ENCODE results near the gene ABHD2.

Gene ABHD2

GRCh38 chr15:89170364-89170763 lies 82.1 kb downstream of the ABHD2 start:
- no peak for DNase-seq

- peak in 1 of 5 experiments; percentile 33 for DNase-seq
Measured at GRCh38 chr15:89171136-89172072, 83.1 kb downstream of the ABHD2 start.

- no peak for DNase-seq
Measured at GRCh38 chr15:89172921-89173320, 84.7 kb downstream of the ABHD2 start.

GRCh38 chr15:89174476-89174875 lies 86.2 kb downstream of the ABHD2 start:
- no peak for DNase-seq

- no peak for DNase-seq
Measured at GRCh38 chr15:89175617-89176191, 87.4 kb downstream of the ABHD2 start.

GRCh38 chr15:89177116-89177515 lies 88.9 kb downstream of the ABHD2 start:
- no peak for DNase-seq

- peak; percentile 13 to 84 (median 47) for DNase-seq
Measured at GRCh38 chr15:89177633-89178306, 89.5 kb downstream of the ABHD2 start.

- DNase-seq = no peak
Measured at GRCh38 chr15:89178307-89178977, 90.2 kb downstream of the ABHD2 start.

GRCh38 chr15:89179966-89180875 lies 92.0 kb downstream of the ABHD2 start:
- peak in 1 of 5 experiments; percentile 50 for DNase-seq

GRCh38 chr15:89184357-89184756 lies 96.1 kb downstream of the ABHD2 start:
- DNase-seq = no peak

- no peak for DNase-seq
Measured at GRCh38 chr15:89184886-89185526, 96.8 kb downstream of the ABHD2 start.

GRCh38 chr15:89186803-89187202 lies 98.5 kb downstream of the ABHD2 start:
- DNase-seq = no peak

- no peak for DNase-seq
Measured at GRCh38 chr15:89187301-89187985, 99.2 kb downstream of the ABHD2 start.

- no peak for DNase-seq
Measured at GRCh38 chr15:89187986-89188514, 99.8 kb downstream of the ABHD2 start.

- DNase-seq = peak in 1 of 5 experiments; percentile 66
Measured at GRCh38 chr15:89192136-89192535, 103.9 kb downstream of the ABHD2 start.

- DNase-seq = no peak
Measured at GRCh38 chr15:89192766-89193165, 104.5 kb downstream of the ABHD2 start.

GRCh38 chr15:89194608-89195007 lies 106.4 kb downstream of the ABHD2 start:
- no peak for DNase-seq

GRCh38 chr15:89195836-89196235 lies 107.6 kb downstream of the ABHD2 start:
- no peak for DNase-seq

GRCh38 chr15:89196241-89196640 lies 108.0 kb downstream of the ABHD2 start:
- DNase-seq = no peak

GRCh38 chr15:89196994-89197393 lies 108.7 kb downstream of the ABHD2 start:
- DNase-seq = peak in 2 of 5 experiments; percentile 51 to 94

Data from T-helper 2 cell (primary cell).